ENCODE data around the gene PLA2G4A.
"Not testable (repeated sequence)": the region's sequence is repeated elsewhere in the genome, so short reads cannot be mapped to it uniquely, and the experiment has no call there.

The PLA2G4A gene

DNA sequence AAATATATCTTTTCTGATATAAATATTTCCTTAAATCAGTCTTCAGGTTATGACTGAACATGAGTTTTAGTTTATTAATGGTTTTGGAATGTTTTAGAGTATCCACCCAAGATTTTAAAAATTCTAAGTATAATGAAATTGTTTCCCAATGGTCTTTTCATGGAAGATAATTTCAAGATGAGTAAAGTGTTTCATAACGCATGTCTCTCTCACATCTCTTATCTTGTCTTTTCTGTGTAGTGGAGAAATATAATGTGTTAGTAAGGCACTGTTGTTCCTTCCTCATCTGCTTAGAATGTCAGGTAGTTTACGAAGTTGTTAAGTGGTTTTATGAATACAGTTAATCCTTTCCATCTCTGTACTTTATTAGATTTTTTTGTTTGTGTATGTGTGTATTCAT lies 49.6 kb downstream of the PLA2G4A start:
- no peak for DNase-seq

DNA sequence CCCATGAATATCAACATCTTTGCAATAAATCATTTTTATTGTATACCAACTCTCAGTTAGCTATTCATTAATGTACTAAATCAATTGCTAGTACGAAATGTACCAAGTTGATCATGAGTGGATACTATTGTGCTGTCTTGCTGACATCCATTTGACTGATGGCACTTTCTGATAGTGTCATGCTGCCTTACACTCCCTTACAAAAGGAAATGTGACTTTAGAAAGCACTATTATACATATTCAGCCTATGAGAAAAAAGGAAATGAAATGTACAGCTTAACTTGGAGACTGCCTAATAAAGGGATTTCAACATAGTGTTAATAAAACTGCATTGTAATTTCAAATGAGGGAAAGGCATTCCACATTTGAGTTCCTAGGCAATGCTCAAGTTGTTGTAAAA lies 52.2 kb downstream of the PLA2G4A start:
- no peak for DNase-seq

DNA sequence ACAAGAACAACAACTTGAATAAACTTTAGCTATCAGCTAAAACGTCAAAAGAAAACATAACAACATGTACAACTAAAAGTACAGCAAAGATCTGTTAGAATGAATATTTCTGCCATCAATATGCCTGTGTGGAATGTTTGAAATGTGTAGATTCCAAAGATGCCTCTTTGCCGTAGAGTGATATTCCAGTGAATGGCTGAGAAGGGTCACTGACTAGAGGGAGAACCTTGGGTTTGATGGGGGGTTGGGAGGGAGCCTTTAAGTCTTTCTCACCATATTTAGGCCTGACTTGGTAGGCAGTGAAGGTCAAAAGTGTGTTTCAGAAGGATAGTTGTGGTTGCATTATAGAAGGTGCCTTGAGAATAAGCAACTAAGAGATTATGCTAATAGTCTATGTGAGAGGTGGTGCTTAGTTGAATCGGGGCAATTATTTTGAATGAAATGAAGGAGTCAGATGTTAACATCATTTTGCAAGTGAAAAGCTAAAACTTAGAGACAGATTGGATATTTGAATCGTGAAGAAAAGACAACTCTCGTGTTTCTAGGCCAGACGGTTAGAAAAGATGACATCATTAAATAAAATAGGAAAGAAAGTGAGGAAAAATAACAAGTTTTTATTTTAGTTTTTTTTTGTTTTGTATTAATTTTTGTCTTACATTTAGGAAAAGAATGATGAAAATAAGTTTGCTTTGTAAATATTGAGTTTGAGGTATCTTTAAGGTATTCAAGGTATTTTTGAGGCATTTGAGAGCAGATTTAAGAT lies 53.8 kb downstream of the PLA2G4A start:
- no peak for DNase-seq

DNA sequence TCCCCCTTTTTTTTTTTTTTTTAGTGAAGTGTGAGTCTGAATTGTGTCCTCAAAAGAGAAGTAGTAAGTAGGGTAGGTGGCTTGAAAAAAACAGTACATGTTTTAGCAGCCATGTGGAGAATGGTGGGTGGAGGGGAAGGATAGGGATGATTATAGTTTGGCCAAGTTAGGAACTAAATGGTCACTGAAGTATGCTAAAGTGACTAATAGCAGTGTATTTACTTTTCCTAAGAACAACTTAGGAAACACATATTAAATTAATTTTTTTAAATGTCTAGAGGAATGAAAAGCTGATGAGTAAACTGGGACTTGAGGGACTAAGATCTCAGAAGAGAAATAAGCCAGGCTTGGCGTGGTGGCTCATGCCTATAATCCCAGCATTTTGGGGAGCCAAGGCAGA lies 55.5 kb downstream of the PLA2G4A start:
- no peak for DNase-seq

DNA sequence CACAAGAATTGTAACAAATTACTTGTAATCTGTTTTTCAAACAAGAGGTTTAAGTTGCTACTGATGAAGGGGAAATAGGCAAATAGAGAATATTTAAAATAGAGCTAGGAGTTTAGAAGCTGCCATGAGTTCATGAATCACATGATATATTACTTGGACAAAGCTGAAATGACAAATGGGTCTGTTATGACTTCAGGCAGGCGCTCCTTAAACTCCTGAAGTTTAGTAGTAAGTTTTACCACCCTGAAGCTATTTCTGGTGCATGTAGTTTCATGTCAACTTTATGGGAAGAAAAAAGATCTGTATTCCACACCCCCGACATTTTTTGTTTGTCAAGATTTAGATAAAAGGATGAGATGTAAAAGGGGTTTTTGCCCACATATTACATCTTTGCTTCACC lies 58.5 kb downstream of the PLA2G4A start:
- no peak for DNase-seq

DNA sequence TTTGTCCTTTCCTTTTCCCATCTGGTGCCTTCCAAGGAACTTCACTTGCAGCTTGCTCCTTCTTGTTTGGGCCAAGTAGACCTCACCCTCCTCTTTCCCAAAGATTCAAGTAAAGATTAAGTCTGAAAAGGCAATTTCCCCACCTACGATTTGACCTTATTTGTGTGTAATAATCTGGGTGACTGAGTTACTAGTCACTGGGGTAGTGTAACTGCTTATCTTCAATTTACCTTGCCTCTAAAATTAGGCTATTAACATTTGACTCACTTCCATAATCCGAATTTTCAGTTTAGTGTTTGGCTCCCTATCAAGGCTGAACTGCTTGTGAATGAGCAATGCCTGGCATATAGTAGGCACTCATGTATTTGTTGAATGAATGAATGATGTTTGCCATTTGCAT lies 59.6 kb downstream of the PLA2G4A start:
- DNase-seq: no peak

DNA sequence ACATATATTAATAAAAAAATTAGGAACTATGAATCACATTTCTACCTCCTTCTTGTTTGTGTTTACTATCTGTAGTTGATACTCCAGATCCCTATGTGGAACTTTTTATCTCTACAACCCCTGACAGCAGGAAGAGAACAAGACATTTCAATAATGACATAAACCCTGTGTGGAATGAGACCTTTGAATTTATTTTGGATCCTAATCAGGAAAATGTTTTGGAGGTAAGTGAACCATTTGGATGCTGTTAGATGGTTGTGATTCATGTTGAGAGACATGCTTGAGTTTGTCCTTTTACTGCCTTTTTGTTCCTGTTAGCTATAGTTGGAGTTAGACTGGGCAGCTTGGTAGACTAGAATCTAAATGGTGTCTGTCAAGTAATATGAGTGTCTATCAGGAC lies 64.2 kb downstream of the PLA2G4A start:
- no peak for DNase-seq

DNA sequence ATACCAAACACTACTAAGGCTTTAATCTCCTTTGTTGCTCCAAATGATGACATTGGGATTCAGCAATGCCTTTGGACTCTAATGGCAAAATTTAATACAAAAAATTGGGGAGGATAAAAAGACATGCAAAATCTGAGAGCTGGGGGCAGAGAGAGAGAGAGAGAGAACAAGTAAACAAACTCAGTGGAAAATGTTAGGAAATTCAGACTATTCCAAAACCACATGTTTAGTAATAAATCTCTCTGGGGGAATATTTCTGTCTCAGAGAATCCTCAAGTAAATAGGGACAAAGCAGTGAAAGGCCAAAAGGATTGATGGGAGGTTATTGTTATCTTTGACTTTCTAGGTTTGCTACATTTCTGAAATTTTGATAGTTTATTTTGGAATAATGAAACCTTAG lies 65.7 kb downstream of the PLA2G4A start:
- DNase-seq: no peak

DNA sequence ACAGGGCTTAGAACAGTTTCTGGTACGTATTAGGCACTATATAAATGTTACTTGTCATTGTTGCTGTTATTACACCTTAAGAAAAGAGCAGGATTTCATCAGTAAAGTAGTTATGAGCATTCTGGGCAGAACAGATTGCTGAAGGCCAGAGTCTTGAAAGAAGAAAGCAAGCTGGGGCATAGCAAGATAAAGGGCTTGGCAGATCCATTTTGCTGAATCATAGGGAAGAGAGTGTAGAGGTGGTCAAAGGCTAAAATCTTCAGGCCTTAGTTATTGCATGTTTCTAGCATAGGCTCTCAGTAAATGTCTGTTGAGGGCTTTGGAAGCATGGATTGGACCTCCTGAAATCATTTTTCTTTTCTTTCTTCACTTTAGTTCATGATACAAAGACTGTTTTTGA lies 67.5 kb downstream of the PLA2G4A start:
- no peak for DNase-seq

DNA sequence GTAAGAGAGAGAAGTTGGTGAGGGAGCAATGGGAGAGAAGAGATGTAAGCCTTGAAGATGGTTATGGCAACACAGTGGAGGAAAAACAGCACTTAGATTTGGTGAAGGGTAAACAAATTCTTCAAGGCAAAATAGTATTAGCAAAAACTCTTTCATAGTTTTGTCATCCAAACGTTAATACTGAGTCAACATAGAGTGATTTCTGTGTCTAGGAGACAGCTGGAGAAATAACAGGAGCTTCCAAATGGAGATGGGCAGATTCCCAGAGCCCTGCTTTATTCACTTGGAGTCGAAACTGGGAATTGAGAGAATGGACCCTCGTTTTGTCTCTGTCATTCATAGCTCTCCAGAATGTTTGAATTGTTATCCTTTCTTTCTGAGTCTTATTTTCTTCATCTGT lies 68.3 kb downstream of the PLA2G4A start:
- DNase-seq: no peak

DNA sequence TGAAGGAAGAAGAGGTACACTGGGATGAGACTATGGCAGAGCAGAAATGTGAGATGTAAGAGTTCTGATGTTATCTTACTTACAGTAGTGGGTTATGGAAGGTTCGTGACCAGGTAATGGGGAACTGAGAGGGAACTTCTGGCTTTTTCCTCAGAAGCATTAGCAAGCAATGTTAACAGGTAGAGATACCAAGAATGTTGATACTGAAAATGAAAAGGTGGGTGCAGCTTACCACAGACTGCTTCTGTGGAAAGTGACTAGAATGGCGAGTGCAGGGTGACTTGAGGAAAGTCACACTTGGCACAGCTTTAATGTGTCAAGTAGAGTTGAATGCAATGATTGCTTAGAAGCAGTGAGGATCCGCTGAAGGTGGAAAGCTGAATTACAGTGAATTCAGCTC lies 70.8 kb downstream of the PLA2G4A start:
- no peak for DNase-seq

DNA sequence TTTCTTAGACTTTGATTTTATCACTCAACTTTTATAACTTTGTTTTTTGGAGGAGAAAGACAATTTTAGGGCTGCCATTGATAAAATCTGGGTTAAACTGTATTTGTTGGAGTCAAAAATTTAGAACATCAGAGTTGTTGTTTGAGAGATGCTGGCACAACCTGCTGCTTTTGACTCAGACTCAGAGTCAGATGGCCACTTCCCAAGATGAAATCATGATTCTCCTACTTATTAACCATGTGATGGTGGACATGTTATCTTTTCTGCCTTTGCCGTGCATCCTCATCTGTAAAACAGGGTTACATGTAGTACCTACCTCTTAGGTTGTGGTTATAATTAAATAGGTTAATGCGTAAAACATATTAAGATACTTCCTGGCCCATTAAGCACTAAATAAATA lies 71.2 kb downstream of the PLA2G4A start:
- no peak for DNase-seq

DNA sequence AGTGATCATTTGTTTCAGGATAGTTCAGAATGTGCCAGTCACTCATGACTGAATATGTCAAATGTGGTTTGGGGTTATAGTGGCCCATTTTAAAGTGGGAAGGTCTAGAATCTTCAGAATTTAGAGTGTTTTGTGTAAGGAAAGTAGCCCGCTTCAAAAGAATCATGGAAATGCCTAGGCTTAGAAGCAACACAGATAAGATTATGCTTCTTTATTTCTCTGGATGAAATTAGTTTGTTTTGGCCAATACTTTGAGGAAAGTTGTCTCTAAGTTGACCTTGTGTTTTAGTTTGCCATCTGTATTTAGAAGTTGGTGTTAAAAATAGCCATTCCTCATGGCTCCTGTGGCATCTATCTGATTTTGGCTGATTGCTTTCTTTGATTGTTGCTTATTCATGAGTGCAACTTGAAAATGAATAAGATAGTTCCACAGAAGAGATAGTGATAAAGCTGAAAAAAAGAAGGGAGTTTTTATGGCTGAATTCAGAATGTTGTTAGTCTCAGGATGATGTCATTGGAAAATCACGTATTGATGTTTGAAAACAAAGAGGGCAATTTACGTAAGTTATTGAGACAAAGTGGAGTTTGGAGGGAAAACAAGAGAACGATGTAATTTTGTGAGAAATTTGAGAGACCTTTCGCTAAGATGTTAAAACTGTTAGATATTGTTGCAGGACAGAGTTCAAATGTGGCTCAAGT lies 71.9 kb downstream of the PLA2G4A start:
- no peak for DNase-seq

DNA sequence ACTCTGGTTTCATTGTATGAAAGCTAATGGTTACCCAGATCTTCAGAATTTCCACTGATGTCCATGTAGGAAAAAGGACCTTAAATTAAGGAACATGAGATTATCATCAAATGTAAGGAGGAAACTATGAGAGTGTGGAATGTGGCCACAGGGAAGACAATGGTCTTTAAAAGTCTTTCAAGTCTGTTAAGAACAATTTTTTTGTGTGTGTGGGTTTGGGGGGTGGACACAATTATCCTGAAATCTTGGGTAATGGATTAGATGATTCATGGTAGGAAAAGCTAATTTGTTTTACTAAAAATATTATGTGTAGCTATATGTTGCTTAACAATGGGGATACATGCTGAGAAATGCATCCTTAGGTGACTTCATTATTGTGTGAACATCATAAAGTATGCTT lies 72.9 kb downstream of the PLA2G4A start:
- no peak for DNase-seq

DNA sequence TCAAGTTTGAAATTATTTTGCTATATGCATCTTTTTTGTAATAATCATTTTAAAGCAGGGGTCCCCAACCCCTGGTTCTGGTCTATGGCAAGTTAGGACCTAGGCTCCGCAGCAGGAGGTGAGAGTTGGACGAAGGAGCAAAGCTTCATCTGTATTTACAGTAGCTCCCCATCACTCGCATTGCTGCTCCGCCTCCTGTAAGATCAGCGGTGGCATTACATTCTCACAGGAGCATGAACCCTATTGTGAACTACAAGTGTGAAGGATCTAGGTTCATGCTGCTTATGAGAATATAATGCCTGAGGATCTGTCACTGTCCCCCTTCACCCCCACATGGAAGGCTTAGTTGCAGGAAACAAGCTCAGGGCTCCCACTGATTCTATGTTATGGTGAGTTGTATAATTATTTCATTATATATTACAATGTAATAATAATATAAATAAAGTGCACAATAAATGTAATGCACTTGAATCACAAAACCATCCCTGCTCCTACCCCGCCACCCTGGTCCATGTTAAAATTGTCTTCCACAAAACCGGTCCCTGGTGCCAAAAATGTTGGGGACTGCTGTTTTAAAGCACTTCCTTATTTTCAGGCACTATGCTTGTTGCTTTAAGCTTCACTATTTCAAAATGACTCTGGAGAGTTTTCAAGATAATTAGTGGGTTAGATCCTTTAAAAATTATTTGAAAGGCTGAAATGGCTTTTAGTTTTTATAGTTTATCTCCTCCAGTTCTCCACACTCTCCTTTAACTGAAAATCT lies 74.8 kb downstream of the PLA2G4A start:
- no peak for DNase-seq

DNA sequence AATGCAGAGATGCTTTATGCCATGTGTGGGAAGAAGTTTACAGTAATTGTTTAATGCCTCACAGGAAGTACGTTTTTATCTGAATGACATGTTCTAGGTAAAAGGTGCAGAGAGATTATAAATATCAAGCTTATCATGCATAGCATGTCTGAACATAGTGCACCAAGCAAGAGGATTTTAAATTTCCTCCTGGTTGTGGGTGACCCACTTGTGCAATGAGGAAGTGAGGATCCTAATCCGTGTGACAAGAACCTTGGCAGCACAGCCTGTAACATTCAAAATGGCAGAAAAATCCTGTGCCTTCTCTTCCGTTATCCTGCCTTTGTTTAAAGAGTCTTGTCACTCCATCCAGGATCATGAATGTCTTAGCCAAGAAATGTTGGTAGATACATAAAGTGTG lies 75.6 kb downstream of the PLA2G4A start:
- DNase-seq: no peak

DNA sequence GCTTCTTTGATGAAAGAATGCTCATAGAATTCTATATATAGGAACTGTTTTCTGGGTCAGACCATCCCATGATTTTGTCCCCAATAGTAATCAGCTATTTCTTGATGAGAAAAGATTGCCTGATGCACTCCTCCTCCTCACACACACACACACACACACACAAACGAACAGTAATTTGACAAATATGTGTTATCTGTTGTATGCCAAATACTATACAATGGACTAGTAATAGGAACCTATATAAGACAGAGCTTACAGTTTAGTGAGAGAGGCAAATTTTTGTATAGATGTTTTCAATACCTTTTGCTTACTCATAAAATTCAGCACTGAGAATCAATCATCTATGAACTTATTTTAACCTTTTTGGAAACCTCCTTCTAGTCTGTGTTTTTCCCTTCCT lies 76.8 kb downstream of the PLA2G4A start:
- no peak for DNase-seq

DNA sequence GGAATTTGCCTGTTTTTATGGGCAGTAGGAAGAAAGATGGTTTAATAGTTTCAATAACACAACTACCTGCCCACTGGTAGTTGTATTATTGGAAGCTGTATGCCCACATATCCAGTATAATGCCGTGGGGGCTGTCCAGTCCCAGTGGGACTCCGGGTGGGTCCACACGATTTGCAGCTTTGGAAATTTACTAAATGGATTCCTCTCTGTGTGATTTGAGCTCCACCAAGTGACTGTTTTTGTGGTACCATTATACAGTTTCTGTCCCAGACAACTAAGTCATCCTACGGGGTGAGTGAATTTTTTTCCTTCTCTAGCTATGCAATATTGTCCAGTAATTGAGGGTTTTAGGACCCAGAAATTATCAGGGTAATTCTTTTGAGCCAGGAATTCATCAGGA lies 86.8 kb downstream of the PLA2G4A start:
- no peak for DNase-seq

DNA sequence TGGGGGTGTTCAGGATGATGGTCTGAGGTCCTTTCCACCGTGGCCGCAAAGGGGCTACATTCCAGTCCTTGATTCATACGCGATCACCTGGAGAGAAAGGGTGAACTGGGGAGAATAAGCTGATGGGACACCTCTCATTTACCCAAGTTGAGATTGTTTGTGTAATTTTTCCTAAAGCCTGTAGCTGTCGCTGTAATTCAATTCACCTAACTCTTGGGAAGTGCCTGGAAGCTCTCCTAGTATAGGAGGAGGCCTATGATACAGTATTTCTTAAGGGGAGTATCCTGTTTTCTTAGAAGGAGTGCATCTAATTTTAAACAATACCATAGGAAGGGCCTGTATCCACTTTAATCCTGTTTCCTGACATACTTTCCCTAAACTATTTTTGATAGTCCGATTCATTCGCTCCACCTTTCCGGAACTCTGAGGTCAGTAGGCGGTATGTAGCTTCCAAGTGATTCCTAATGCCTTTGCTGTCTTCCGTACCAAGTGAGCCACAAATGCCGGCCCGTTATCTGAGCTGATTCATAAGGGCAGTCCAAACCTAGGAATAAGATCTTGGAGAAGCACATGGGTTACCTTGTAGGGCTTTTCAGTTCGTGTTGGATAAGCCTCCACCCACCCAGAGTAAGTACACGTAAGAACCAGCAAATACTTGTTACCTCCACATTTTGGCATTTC lies 88.5 kb downstream of the PLA2G4A start:
- not testable (repeated sequence) for DNase-seq

DNA sequence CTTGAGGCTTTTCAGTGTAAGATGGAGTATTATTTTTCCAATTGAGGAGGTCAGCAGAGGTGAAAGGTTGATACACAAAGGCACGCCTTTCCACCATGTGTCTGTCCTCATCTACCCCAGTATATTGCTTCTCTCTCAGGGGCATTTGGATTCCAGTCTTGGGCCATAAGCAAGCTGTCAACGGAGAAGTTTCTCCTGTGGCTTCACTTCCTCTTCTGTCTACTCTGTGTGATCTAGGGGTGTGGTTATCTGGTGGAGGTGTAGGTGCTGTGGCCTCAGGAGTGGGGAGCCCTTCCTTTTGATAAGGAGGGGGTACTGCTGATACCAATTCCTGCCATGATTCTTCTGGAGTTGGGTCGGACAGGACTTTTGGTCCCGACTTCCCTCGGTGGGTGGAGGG lies 92.6 kb downstream of the PLA2G4A start:
- not testable (repeated sequence) for DNase-seq

DNA sequence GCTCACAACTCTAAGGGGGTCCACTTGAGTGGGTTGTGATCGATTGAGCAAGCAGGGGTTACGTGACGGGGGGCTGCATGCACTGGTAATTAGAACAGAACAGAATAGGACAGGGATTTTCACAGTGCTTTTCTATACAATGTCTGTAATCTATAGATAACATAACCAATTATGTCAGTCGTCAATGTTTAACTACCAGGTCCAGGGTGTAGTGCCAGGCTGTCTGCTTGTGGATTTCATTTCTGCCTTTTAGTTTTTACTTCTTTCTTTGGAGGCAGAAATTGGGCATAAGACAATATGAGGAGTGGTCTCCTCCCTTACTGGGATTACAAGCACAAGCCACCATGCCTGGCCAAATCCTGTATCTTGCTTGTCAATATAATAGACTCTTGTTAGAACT lies 94.1 kb downstream of the PLA2G4A start:
- DNase-seq: not testable (repeated sequence)

DNA sequence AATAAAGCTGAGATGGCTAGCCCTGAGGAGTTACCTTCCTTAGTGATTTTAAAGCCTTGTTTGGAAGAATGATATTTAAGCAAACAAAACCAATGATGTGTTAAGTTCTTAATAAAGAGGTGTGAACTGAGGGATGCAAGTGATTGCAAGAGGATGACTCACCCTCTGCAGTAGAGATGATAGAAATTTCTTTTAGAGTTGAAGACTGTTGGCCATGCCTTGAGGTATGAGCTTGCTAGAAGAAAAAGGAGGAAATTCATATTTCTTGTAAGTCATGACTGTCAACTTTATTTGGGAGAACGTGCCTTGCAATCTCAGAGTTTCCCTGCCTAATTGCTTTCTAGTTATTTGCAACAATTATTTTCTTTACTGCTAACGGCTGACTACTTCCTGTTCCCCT lies 94.7 kb downstream of the PLA2G4A start:
- DNase-seq: no peak

DNA sequence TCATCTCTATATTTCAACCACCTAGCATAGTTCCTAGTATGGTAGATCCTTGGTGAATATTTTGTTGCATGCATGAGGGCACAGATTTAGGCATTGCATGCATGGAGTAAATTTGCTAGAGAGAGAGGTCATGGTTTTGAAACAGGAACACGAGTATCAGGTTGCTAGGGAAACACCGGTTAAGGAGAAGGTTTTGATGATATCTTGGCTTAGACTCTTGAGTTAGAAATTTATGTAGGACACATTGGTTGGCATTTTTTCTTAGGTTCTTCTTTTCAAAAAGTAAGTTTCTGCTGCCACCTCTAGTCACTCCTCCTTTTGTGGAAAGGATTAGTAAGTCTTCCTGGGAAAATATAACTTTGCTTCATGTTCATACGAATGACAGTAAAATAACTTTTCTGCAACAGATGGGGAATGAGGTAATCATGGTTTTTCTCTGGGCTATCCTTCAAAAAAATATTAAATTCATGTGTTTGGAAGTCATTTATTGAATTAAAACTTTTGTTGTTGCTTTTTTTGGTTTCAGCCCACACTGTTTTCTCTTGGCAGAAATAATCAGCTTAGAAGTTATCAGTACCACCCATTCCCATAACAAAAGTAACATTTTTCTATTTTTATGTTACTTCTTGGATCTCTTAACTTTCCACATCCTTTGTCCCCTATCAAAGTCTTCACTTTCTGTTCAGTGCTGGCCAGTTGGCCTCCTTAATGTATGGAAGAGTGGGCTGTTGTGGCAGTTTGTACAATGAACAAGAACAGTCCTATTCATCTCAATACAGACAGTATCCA lies 97.3 kb downstream of the PLA2G4A start:
- DNase-seq: no peak
